Upper lobe of left lung (tissue), 4 donors: ENCODE results near the gene ADAMTS3.

ENCODE experiments used
- CTCF ChIP-seq, 6 experiments: fragments of 450-650 bp in 4 of 6; fragments of 200-600 bp in 2 of 6; sonication (generic) in 2 of 6; IDR thresholded peaks; one replicate each; pipeline ENCODE4 v1.5.1; 2016 to 2019; ENCODE audit warnings: antibody characterized with exemption in 6 of 6
- EP300 ChIP-seq, 4 donors: sonication (generic); formaldehyde crosslinking; IDR thresholded peaks; one replicate each; pipeline ENCODE4 v1.5.1; 2017; ENCODE audit warnings: antibody characterized with exemption in 4 of 4, control low read depth in 2 of 4
- POLR2A ChIP-seq, 4 donors: fragments of 450-650 bp; IDR thresholded peaks; one replicate each; pipeline ENCODE4 v1.5.1; 2016 to 2017; ENCODE audit warnings: antibody characterized with exemption in 4 of 4, mild to moderate bottlenecking in 2 of 4
- POLR2AphosphoS5 ChIP-seq, 2 donors: sonication (generic); formaldehyde crosslinking; IDR thresholded peaks; one replicate each; pipeline ENCODE4 v1.5.1; 2017; ENCODE audit warnings: antibody characterized with exemption in 2 of 2

GRCh38 chr4:72295966-72296557 is 273.0 kb downstream of the ADAMTS3 start:
- peak in 3 of 6 experiments; percentile 40 to 46 (median 44) for TF ChIP-seq CTCF (IDR thresholded peaks at IDR 0.05)
- no peak for TF ChIP-seq POLR2AphosphoS5 (IDR thresholded peaks at IDR 0.05)
- no peak for TF ChIP-seq EP300 (IDR thresholded peaks at IDR 0.05)
- TF ChIP-seq POLR2A (IDR thresholded peaks at IDR 0.05) = no peak
